ENCODE data around the gene ATP8B3. TPM values are rescaled to one million over a fixed set of nuclear protein-coding genes. Genes with fewer than 3 reads are reported as not detected.

The ATP8B3 gene
- polyA plus RNA-seq, 1 donor (not counting 4 experiments of a cell fraction or from before 2014, with no cell fraction given) = 0.98 TPM

GRCh38 chr19:1809678-1810077, 2.4 kb downstream of the ATP8B3 start:
- TF ChIP-seq EZH2 (IDR thresholded peaks at IDR 0.05; ENCODE audit: low read length) (no peak), CTCF (optimal IDR thresholded peaks at IDR 0.05 in 1 of 3, IDR thresholded peaks at IDR 0.05 in 1 of 3, conservative IDR thresholded peaks at IDR 0.05 in 1 of 3; ENCODE audit: extremely low read depth in 1 of 3, insufficient read depth in 2 of 3, low read length in 3 of 3) (no peak)
- Histone ChIP-seq H3K9ac (ENCODE audit: control insufficient read depth, extremely low read depth, insufficient read depth, low read length) (no peak overlapping the region), H3K9me3 (ENCODE audit: control insufficient read depth, low read depth, low read length) (no peaks in the 10 kb centered on the region), H3K36me3 (ENCODE audit: control insufficient read depth in 2 of 2, extremely low read depth in 1 of 2, insufficient read depth in 2 of 2, low read length in 2 of 2) (peaks cover under 1 to 1% of the 10 kb centered on the region in 2 experiments), H3K27me3 (ENCODE audit: control insufficient read depth, extremely low read depth, insufficient read depth, low read length) (no peaks in the 10 kb centered on the region), H2AFZ (ENCODE audit: control insufficient read depth, low read length) (no peak overlapping the region), H3K4me2 (ENCODE audit: control insufficient read depth, extremely low read depth, insufficient read depth, low read depth, low read length) (no peak overlapping the region), H3K27ac (ENCODE audit: control insufficient read depth, insufficient read depth, low read length) (no peak overlapping the region), H3K9me1 (ENCODE audit: control insufficient read depth, extremely low read depth, insufficient read depth, low read length) (no peaks in the 10 kb centered on the region), H3K4me3 (ENCODE audit: control insufficient read depth in 2 of 3, extremely low read depth in 1 of 3, insufficient read depth in 2 of 3, low read depth in 1 of 3, low read length in 3 of 3) (no peak overlapping the region), H3K4me1 (ENCODE audit: control insufficient read depth, extremely low read depth, insufficient read depth, low read length) (peaks cover 14% of the 10 kb centered on the region), H4K20me1 (ENCODE audit: control insufficient read depth, extremely low read depth, insufficient read depth, low read length) (no peaks in the 10 kb centered on the region), H3K79me2 (ENCODE audit: control insufficient read depth, insufficient read depth, low read length) (no peaks in the 10 kb centered on the region)
- FAIRE-seq (no peak), DNase-seq (ENCODE audit: low read depth, low spot score) (no peak)
- dilution Hi-C loops (cut with MboI; ENCODE audit: extremely low pct_ligation_motif_present, low sequenced_read_pairs) = no loop called here

GRCh38 chr19:1808395-1808731, 3.7 kb downstream of the ATP8B3 start:
- dilution Hi-C loops (cut with MboI; ENCODE audit: extremely low pct_ligation_motif_present, low sequenced_read_pairs) = no loop called here
- H3K4me3 ChIP-seq (ENCODE audit: control insufficient read depth in 2 of 3, extremely low read depth in 1 of 3, insufficient read depth in 2 of 3, low read depth in 1 of 3, low read length in 3 of 3) = no peak overlapping the region

More at GRCh38 chr19:1808395-1808731, 3.7 kb downstream of the ATP8B3 start:
- TF ChIP-seq CTCF (optimal IDR thresholded peaks at IDR 0.05 in 1 of 3, IDR thresholded peaks at IDR 0.05 in 1 of 3, conservative IDR thresholded peaks at IDR 0.05 in 1 of 3; ENCODE audit: extremely low read depth in 1 of 3, insufficient read depth in 2 of 3, low read length in 3 of 3) (no peak), EZH2 (IDR thresholded peaks at IDR 0.05; ENCODE audit: low read length) (no peak)
- FAIRE-seq = no peak
- Histone ChIP-seq H3K27me3 (ENCODE audit: control insufficient read depth, extremely low read depth, insufficient read depth, low read length) (no peaks in the 10 kb centered on the region), H3K79me2 (ENCODE audit: control insufficient read depth, insufficient read depth, low read length) (no peaks in the 10 kb centered on the region), H3K4me1 (ENCODE audit: control insufficient read depth, extremely low read depth, insufficient read depth, low read length) (peaks cover 14% of the 10 kb centered on the region), H2AFZ (ENCODE audit: control insufficient read depth, low read length) (no peak overlapping the region), H3K4me2 (ENCODE audit: control insufficient read depth, extremely low read depth, insufficient read depth, low read depth, low read length) (no peak overlapping the region), H3K27ac (ENCODE audit: control insufficient read depth, insufficient read depth, low read length) (no peak overlapping the region), H4K20me1 (ENCODE audit: control insufficient read depth, extremely low read depth, insufficient read depth, low read length) (no peaks in the 10 kb centered on the region), H3K9me3 (ENCODE audit: control insufficient read depth, low read depth, low read length) (no peaks in the 10 kb centered on the region), H3K9me1 (ENCODE audit: control insufficient read depth, extremely low read depth, insufficient read depth, low read length) (no peaks in the 10 kb centered on the region), H3K9ac (ENCODE audit: control insufficient read depth, extremely low read depth, insufficient read depth, low read length) (no peak overlapping the region), H3K36me3 (ENCODE audit: control insufficient read depth in 2 of 2, extremely low read depth in 1 of 2, insufficient read depth in 2 of 2, low read length in 2 of 2) (no peaks in the 10 kb centered on the region)
- DNase-seq (ENCODE audit: low read depth, low spot score) = no peak
